ENCODE results near the gene P2RX6. TPM values are rescaled to one million over a fixed set of nuclear protein-coding genes. Genes with fewer than 3 reads are reported as not detected.

Gene P2RX6
- total RNA-seq, 2 donors from 2014 or later = 0.81 TPM; not detected in 1

GRCh38 chr22:20974336-20974955 is 40.5 kb upstream of the P2RX6 start:
- Histone ChIP-seq H3K27me3 (replicated peaks; ENCODE audit: insufficient read depth) (no peaks in the 10 kb centered on the region), H3K36me3 (no peaks in the 10 kb centered on the region), H3K4me1 (ENCODE audit: control insufficient read depth in 1 of 2, low read depth in 2 of 2) (peaks cover 0 to 1% of the 10 kb centered on the region in 2 donors), H3K4me3 (no peak overlapping the region), H3K9me3 (peaks cover 7% of the 10 kb centered on the region), H3K27ac (no peak overlapping the region)
- TF ChIP-seq CTCF (IDR thresholded peaks at IDR 0.05) = no peak
- DNase-seq (ENCODE audit: low spot score) (no peak), ATAC-seq (ENCODE audit: insufficient number of reproducible peaks, low FRiP score, low read depth) (no peak)

GRCh38 chr22:20975541-20976290 is 39.2 kb upstream of the P2RX6 start:
- Histone ChIP-seq H3K9me3 (peaks cover 7% of the 10 kb centered on the region), H3K27ac (no peak overlapping the region), H3K4me1 (ENCODE audit: control insufficient read depth in 1 of 2, low read depth in 2 of 2) (peaks cover 0 to 11% of the 10 kb centered on the region in 2 donors), H3K4me3 (no peak overlapping the region), H3K27me3 (replicated peaks; ENCODE audit: insufficient read depth) (no peaks in the 10 kb centered on the region), H3K36me3 (no peaks in the 10 kb centered on the region)
- DNase-seq (ENCODE audit: low spot score) (no peak), ATAC-seq (ENCODE audit: insufficient number of reproducible peaks, low FRiP score, low read depth) (no peak)
- no peak for TF ChIP-seq CTCF (IDR thresholded peaks at IDR 0.05)

- ATAC-seq (ENCODE audit: insufficient number of reproducible peaks, low FRiP score, low read depth) = no peak
- no peak overlapping the region for H3K4me3 ChIP-seq
- no peak for DNase-seq (ENCODE audit: low spot score)
Observed at GRCh38 chr22:20976291-20976877, 38.6 kb upstream of the P2RX6 start.

GRCh38 chr22:20977019-20977418 is 37.9 kb upstream of the P2RX6 start:
- Histone ChIP-seq H3K9me3 (peaks cover 7% of the 10 kb centered on the region), H3K4me3 (no peak overlapping the region), H3K4me1 (ENCODE audit: control insufficient read depth in 1 of 2, low read depth in 2 of 2) (peaks cover 7 to 21% of the 10 kb centered on the region in 2 donors), H3K27ac (no peak overlapping the region), H3K36me3 (no peaks in the 10 kb centered on the region), H3K27me3 (replicated peaks; ENCODE audit: insufficient read depth) (no peaks in the 10 kb centered on the region)
- ATAC-seq (ENCODE audit: insufficient number of reproducible peaks, low FRiP score, low read depth) (no peak), DNase-seq (ENCODE audit: low spot score) (no peak)
- no peak for TF ChIP-seq CTCF (IDR thresholded peaks at IDR 0.05)

More at GRCh38 chr22:20976291-20976877, 38.6 kb upstream of the P2RX6 start:
- no peaks in the 10 kb centered on the region for H3K27me3 ChIP-seq (replicated peaks; ENCODE audit: insufficient read depth)
- peaks cover 7% of the 10 kb centered on the region for H3K9me3 ChIP-seq
- H3K4me1 ChIP-seq (ENCODE audit: control insufficient read depth in 1 of 2, low read depth in 2 of 2) = peaks cover 4 to 18% of the 10 kb centered on the region in 2 donors
- no peak for TF ChIP-seq CTCF (IDR thresholded peaks at IDR 0.05)
- H3K27ac ChIP-seq = no peak overlapping the region
- no peaks in the 10 kb centered on the region for H3K36me3 ChIP-seq

GRCh38 chr22:20977516-20978170 is 37.3 kb upstream of the P2RX6 start:
- no peak for TF ChIP-seq CTCF (IDR thresholded peaks at IDR 0.05)
- Histone ChIP-seq H3K9me3 (peaks cover 7% of the 10 kb centered on the region), H3K4me1 (ENCODE audit: control insufficient read depth in 1 of 2, low read depth in 2 of 2) (peaks cover 7 to 21% of the 10 kb centered on the region in 2 donors), H3K4me3 (no peak overlapping the region), H3K27me3 (replicated peaks; ENCODE audit: insufficient read depth) (no peaks in the 10 kb centered on the region), H3K36me3 (no peaks in the 10 kb centered on the region), H3K27ac (no peak overlapping the region)
- DNase-seq (ENCODE audit: low spot score) (no peak), ATAC-seq (ENCODE audit: insufficient number of reproducible peaks, low FRiP score, low read depth) (no peak)

Data from thoracic aorta (tissue), 2 donors.